K562 (cell line): ENCODE results near the gene DCHS2. TPM values are rescaled to one million over a fixed set of nuclear protein-coding genes. Genes with fewer than 3 reads are reported as not detected.

Experiments used
- ATAC-seq: fragments of 200-7000 bp; cut with Tn5 transposase; 3 replicates; pipeline ENCODE4 v1.9.1; 2020; ENCODE audit warnings: moderate library complexity
- BruUV-seq: library from RNA; stranded (reverse); fragments of 400-500 nt; replicated peaks from 2 replicates; lab custom pipeline; 2021; lab: Mats Ljungman, UMichigan
- CTCF ChIA-PET: fragments of 300-600 bp; formaldehyde crosslinking; extraction: SDS; loops from one replicate; lab custom pipeline; 2021; ENCODE audit warnings: low intra/inter-chr PET ratio; lab: Yijun Ruan, JAX
- POLR2A ChIA-PET: fragments of 300-600, 350-650 bp; sonication (Branson Sonifier 250); formaldehyde crosslinking; extraction: SDS; loops from one replicate; lab custom pipeline; 2021; ENCODE audit warnings: antibody characterized with exemption, inconsistent platforms; lab: Yijun Ruan, JAX
- DNase-seq, 4 experiments: peaks; one replicate each; pipeline versions ENCODE4 v3.0.0 to v3.0.0-alpha.2; 2011 to 2018; ENCODE audit warnings: low spot score in 3 of 4, mixed read lengths in 3 of 4; ENCODE audit errors: extremely low read depth in 1 of 4
- FAIRE-seq: peaks from 2 replicates; lab custom pipeline; 2011; peaks lifted over from hg19 to GRCh38; lab: Jason Lieb, UNC
- H2AFZ ChIP-seq: 2 replicates; pipeline ENCODE4 v1.6.0; 2011; ENCODE audit warnings: low read depth, low read length, control low read depth, inconsistent platforms
- H3K27ac ChIP-seq: fragments of 200-600 bp; 3 replicates; pipeline ENCODE4 v1.8.0; 2011; ENCODE audit warnings: low read depth, mild to moderate bottlenecking, control low read depth, inconsistent platforms, low read length, moderate library complexity, mixed read lengths; ENCODE audit errors: extremely low read depth
- H3K27me3 ChIP-seq, 2 experiments: fragments of 300-600 bp in 1 of 2; 2 replicates in 1 of 2; 3 replicates in 1 of 2; pipeline versions ENCODE4 v1.6.0 to v1.8.0; 2011; ENCODE audit warnings: inconsistent platforms in 2 of 2, low read length in 2 of 2, mild to moderate bottlenecking in 1 of 2, mixed read lengths in 1 of 2, moderate library complexity in 1 of 2; ENCODE audit not compliant: control insufficient read depth in 2 of 2, insufficient read depth in 2 of 2
- H3K36me3 ChIP-seq: fragments of 300-600 bp; 3 replicates; pipeline ENCODE4 v1.8.0; 2011; ENCODE audit warnings: mild to moderate bottlenecking, low read length, inconsistent platforms; ENCODE audit not compliant: control insufficient read depth, insufficient read depth
- H3K4me1 ChIP-seq, 2 experiments: fragments of 200-600 bp in 1 of 2; replicated peaks in 1 of 2; 2 replicates in 1 of 2; 3 replicates in 1 of 2; pipeline versions ENCODE4 v1.5.1 to v1.8.0; 2011; ENCODE audit warnings: inconsistent platforms in 2 of 2, low read length in 2 of 2, mild to moderate bottlenecking in 1 of 2, mixed read lengths in 1 of 2, moderate library complexity in 1 of 2; ENCODE audit not compliant: control insufficient read depth in 2 of 2, insufficient read depth in 2 of 2
- H3K4me2 ChIP-seq: 2 replicates; pipeline ENCODE4 v1.6.1; 2011; ENCODE audit warnings: low read length, control low read depth, inconsistent platforms, mixed read lengths; ENCODE audit not compliant: insufficient read depth
- H3K4me3 ChIP-seq: fragments of 200-600 bp; sonication (generic), shearing (Covaris generic); 2 replicates; pipeline ENCODE4 v1.5.1; 2016; ENCODE audit warnings: control low read depth, inconsistent platforms
- H3K79me2 ChIP-seq: fragments of 200-600 bp; 3 replicates; pipeline ENCODE4 v1.8.0; 2011; ENCODE audit warnings: low read length, inconsistent platforms; ENCODE audit not compliant: control insufficient read depth, insufficient read depth
- H3K9ac ChIP-seq, 2 experiments: 2 replicates each; pipeline versions ENCODE4 v1.6.0 to v1.6.1; 2011; ENCODE audit warnings: low read depth in 2 of 2, low read length in 2 of 2, control low read depth in 1 of 2, inconsistent platforms in 1 of 2, mild to moderate bottlenecking in 1 of 2, mixed read lengths in 1 of 2; ENCODE audit not compliant: insufficient read depth in 1 of 2
- H3K9me1 ChIP-seq: one replicate; pipeline ENCODE4 v1.6.0; 2011; ENCODE audit warnings: inconsistent platforms, mild to moderate bottlenecking, low read length, moderate library complexity; ENCODE audit not compliant: control insufficient read depth, insufficient read depth
- H3K9me3 ChIP-seq: replicated peaks from 2 replicates; pipeline ENCODE4 v1.5.1; 2011; ENCODE audit warnings: low read depth, low read length, inconsistent platforms; ENCODE audit not compliant: control insufficient read depth, insufficient read depth
- H4K20me1 ChIP-seq: replicated peaks from 2 replicates; pipeline ENCODE4 v1.6.1; 2011; ENCODE audit warnings: low read length, inconsistent platforms, mixed read lengths; ENCODE audit not compliant: control insufficient read depth, insufficient read depth
- CHD1 ChIP-seq: fragments of 200-600 bp; sonication (generic); IDR thresholded peaks from one replicate; pipeline ENCODE4 v1.6.1; 2012; ENCODE audit warnings: mild to moderate bottlenecking, moderate library complexity, low read length, inconsistent platforms
- WGBS: fragments of 100-300 bp; shearing (Covaris generic); methylation state at CpG from one replicate; pipeline ENCODE4 v1.1.6; 2016; ENCODE audit warnings: low coverage, mixed read lengths; ENCODE audit not compliant: insufficient coverage; ENCODE audit errors: missing lambda C conversion rate; 5-methylcytosine and 5-hydroxymethylcytosine counted together
- in situ Hi-C: fragments of 300-500 bp; cut with MboI; formaldehyde crosslinking; loops from 4 replicates; pipeline ENCODE4 v1.15.0; 2018; ENCODE audit warnings: inconsistent platforms, mixed read lengths
- intact Hi-C: fragments of 100-400 bp; cut with micrococcal nuclease; formaldehyde crosslinking; loops from 2 replicates; pipeline ENCODE4 v1.14.2; 2022
- polyA plus RNA-seq, 8 experiments: library from polyadenylated mRNA; depleted of rRNA in 4 of 8; stranded (reverse) in 5 of 8; unstranded in 3 of 8; fragments of >200 nt; fragmentation: Nextera tagmentation in 2 of 8; fragmentation: Illumina TruSeq in 1 of 8; extraction: Ambion mirVana in 2 of 8; extraction: Trizol in 1 of 8; gene quantifications; 2 replicates each; pipeline versions ENCODE4 v1.2.1 to v1.2.3, GENCODE V29; 2011 to 2014; ENCODE audit warnings: inconsistent platforms in 1 of 8, missing spikeins in 1 of 8
- total RNA-seq, 7 experiments: library from RNA; depleted of rRNA in 6 of 7; stranded (reverse); fragments of >200 nt in 6 of 7; fragmentation: Illumina TruSeq in 2 of 7; extraction: Trizol in 2 of 7; gene quantifications; 2 replicates each; pipeline versions ENCODE4 v1.2.1 to v1.2.3, GENCODE V29; 2011 to 2021; ENCODE audit warnings: low replicate concordance in 1 of 7
- TF ChIP-seq, protein P1 (sequence below), 2 experiments: fragments of 450-650 bp; formaldehyde crosslinking in 1 of 2; IDR thresholded peaks; 2 replicates each; pipeline versions ENCODE4 v1.4.0 to v1.6.1; 2014 to 2020; ENCODE audit warnings: mild to moderate bottlenecking in 2 of 2, borderline replicate concordance in 1 of 2, low read depth in 1 of 2
- TF ChIP-seq, protein P2 (sequence below), 2 experiments: fragments of 450-650 bp; conservative IDR thresholded peaks; 2 replicates each; pipeline ENCODE4 v1.6.1; 2017; ENCODE audit warnings: mild to moderate bottlenecking in 2 of 2, moderate library complexity in 2 of 2

The DCHS2 gene
- total and polyA plus RNA-seq, 9 of the 15 experiments (the other 6 are each of a cell fraction or from before 2014, with no cell fraction given) = 0.49 to 7.1 (median 5.3) TPM

DNA sequence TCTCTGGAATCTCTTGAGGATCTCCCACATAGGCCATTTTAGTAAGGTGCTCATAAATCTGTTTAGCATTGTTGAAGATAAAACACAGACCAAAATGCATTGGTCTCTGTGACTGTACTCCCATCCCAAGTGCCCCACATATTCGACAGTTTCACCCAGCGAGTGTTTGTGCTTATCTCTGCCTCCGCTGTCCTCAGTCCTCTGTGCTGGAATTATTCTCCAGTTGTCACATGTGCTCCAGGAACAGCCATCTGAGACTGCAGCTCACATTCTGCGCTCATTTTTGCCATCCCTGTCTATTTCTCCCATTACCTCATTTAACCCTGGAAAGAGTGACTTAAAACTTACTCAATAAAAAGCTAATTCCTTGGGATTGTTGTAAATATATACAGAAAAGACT lies 27.6 kb upstream of the DCHS2 start:
- H3K9ac ChIP-seq = no peak overlapping the region
- H3K9me3 ChIP-seq = no peaks in the 10 kb centered on the region
- intact Hi-C loops = no loop called here
- H3K9me1 ChIP-seq = no peaks in the 10 kb centered on the region
- no peak overlapping the region for H2AFZ ChIP-seq
- H3K27ac ChIP-seq = no peak overlapping the region
- H3K4me1 ChIP-seq = no peaks in the 10 kb centered on the region; a peak in 1 of 5 replicates
- ATAC-seq = peak; percentile 69
- H3K4me2 ChIP-seq = peak overlapping the region; percentile 6; the same call in 1 of the 2 replicates
- ChIA-PET POLR2A (interaction anchor here (0.8 kb wide), 1 partner anchor 102 kb away, joined by 3 read pairs; no protein-coding TSS in a partner anchor), CTCF (no interaction called here)
- H3K79me2 ChIP-seq = no peaks in the 10 kb centered on the region
- H4K20me1 ChIP-seq = no peaks in the 10 kb centered on the region
- peaks cover 0 to 5% of the 10 kb centered on the region in 2 experiments; a peak in 2 of 5 replicates for H3K27me3 ChIP-seq
- in situ Hi-C loops = no loop called here
- TF ChIP-seq, protein P1, sequence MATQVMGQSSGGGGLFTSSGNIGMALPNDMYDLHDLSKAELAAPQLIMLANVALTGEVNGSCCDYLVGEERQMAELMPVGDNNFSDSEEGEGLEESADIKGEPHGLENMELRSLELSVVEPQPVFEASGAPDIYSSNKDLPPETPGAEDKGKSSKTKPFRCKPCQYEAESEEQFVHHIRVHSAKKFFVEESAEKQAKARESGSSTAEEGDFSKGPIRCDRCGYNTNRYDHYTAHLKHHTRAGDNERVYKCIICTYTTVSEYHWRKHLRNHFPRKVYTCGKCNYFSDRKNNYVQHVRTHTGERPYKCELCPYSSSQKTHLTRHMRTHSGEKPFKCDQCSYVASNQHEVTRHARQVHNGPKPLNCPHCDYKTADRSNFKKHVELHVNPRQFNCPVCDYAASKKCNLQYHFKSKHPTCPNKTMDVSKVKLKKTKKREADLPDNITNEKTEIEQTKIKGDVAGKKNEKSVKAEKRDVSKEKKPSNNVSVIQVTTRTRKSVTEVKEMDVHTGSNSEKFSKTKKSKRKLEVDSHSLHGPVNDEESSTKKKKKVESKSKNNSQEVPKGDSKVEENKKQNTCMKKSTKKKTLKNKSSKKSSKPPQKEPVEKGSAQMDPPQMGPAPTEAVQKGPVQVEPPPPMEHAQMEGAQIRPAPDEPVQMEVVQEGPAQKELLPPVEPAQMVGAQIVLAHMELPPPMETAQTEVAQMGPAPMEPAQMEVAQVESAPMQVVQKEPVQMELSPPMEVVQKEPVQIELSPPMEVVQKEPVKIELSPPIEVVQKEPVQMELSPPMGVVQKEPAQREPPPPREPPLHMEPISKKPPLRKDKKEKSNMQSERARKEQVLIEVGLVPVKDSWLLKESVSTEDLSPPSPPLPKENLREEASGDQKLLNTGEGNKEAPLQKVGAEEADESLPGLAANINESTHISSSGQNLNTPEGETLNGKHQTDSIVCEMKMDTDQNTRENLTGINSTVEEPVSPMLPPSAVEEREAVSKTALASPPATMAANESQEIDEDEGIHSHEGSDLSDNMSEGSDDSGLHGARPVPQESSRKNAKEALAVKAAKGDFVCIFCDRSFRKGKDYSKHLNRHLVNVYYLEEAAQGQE (IDR thresholded peaks at IDR 0.05; ENCODE audit: borderline replicate concordance) = 0 out of 2 replicates have a peak, but pooled peaks have one; percentile 17
- TF ChIP-seq, protein P1 (CRISPR knock-in tag; IDR thresholded peaks at IDR 0.05; ENCODE audit: low read depth) = no peak
- TF ChIP-seq, protein P2, sequence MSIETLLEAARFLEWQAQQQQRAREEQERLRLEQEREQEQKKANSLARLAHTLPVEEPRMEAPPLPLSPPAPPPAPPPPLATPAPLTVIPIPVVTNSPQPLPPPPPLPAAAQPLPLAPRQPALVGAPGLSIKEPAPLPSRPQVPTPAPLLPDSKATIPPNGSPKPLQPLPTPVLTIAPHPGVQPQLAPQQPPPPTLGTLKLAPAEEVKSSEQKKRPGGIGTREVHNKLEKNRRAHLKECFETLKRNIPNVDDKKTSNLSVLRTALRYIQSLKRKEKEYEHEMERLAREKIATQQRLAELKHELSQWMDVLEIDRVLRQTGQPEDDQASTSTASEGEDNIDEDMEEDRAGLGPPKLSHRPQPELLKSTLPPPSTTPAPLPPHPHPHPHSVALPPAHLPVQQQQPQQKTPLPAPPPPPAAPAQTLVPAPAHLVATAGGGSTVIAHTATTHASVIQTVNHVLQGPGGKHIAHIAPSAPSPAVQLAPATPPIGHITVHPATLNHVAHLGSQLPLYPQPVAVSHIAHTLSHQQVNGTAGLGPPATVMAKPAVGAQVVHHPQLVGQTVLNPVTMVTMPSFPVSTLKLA (conservative IDR thresholded peaks at IDR 0.05) = no peak
- no peak for TF ChIP-seq CHD1
- no peaks in the 10 kb centered on the region for H3K36me3 ChIP-seq
- WGBS = 9% methylated on average over 4 of the region's 4 CpGs
- H3K4me3 ChIP-seq = no peak overlapping the region
- peak in 2 of 4 experiments; percentile 17 to 27 for DNase-seq
- BruUV-seq = no TSS peak
- FAIRE-seq = no peak
